ENCODE measurements around the gene SLC2A10.

- TF ChIP-seq CTCF (IDR thresholded peaks at IDR 0.05): no peak
- no peak for TF ChIP-seq SIN3A (IDR thresholded peaks at IDR 0.05; ENCODE audit: borderline replicate concordance, insufficient read depth, low read depth, low read length)
These were observed 64.2 kb downstream of the SLC2A10 start for GRCh38 chr20:46773680-46774079.

Measured in Panc1 (cell line).